Measurements from ENCODE around the gene FZD1.
"Not testable (repeated sequence)": the region's sequence is repeated elsewhere in the genome, so short reads cannot be mapped to it uniquely, and the experiment has no call there.

Gene FZD1

GRCh38 chr7:91299952-91300775 lies 35.9 kb downstream of the FZD1 start:
- DNase-seq: peak; percentile 82

- DNase-seq: no peak
Observed at GRCh38 chr7:91302794-91303193, 38.6 kb downstream of the FZD1 start.

- DNase-seq: no peak
Observed at GRCh38 chr7:91306266-91306665, 42.0 kb downstream of the FZD1 start.

GRCh38 chr7:91307467-91307866 lies 43.2 kb downstream of the FZD1 start:
- no peak for DNase-seq

- DNase-seq: not testable (repeated sequence)
Observed at GRCh38 chr7:91308191-91308590, 44.0 kb downstream of the FZD1 start.

- no peak for DNase-seq
Observed at GRCh38 chr7:91310830-91311460, 46.7 kb downstream of the FZD1 start.

GRCh38 chr7:91311839-91312238 lies 47.6 kb downstream of the FZD1 start:
- DNase-seq: no peak

GRCh38 chr7:91313113-91313512 lies 48.9 kb downstream of the FZD1 start:
- DNase-seq: no peak

GRCh38 chr7:91314591-91315323 lies 50.5 kb downstream of the FZD1 start:
- no peak for DNase-seq

- DNase-seq: no peak
Observed at GRCh38 chr7:91316426-91316825, 52.2 kb downstream of the FZD1 start.

- no peak for DNase-seq
Observed at GRCh38 chr7:91319351-91319750, 55.1 kb downstream of the FZD1 start.

- DNase-seq: no peak
Observed at GRCh38 chr7:91320366-91321078, 56.3 kb downstream of the FZD1 start.
